ENCODE measurements around the gene SLC37A3.
"Not testable (repeated sequence)": the region's sequence is repeated elsewhere in the genome, so short reads cannot be mapped to it uniquely, and the experiment has no call there.

SLC37A3 gene

GRCh38 chr7:140317999-140318398, 80.3 kb downstream of the SLC37A3 start:
- no peaks in the 10 kb centered on the region for H3K36me3 ChIP-seq (ENCODE audit: control insufficient read depth, low read depth, low read length)
- no peak overlapping the region for H3K4me3 ChIP-seq (ENCODE audit: low read length)
- no peak overlapping the region for H3K9ac ChIP-seq (ENCODE audit: low read length)

GRCh38 chr7:140317597-140317996, 80.7 kb downstream of the SLC37A3 start:
- no peak overlapping the region for H3K4me3 ChIP-seq (ENCODE audit: low read length)
- no peak overlapping the region for H3K9ac ChIP-seq (ENCODE audit: low read length)
- H3K4me1 ChIP-seq (ENCODE audit: control insufficient read depth, low read depth, low read length), result peaks cover 2% of the 10 kb centered on the region
- no peaks in the 10 kb centered on the region for H3K36me3 ChIP-seq (ENCODE audit: control insufficient read depth, low read depth, low read length)
- no peak overlapping the region for H3K27ac ChIP-seq (ENCODE audit: low read length)
- H3K27me3 ChIP-seq (ENCODE audit: control insufficient read depth, insufficient read depth, low read length), result no peaks in the 10 kb centered on the region
- no peaks in the 10 kb centered on the region for H3K9me3 ChIP-seq (ENCODE audit: control insufficient read depth, low read depth, low read length)

More at GRCh38 chr7:140317999-140318398, 80.3 kb downstream of the SLC37A3 start:
- Histone ChIP-seq H3K9me3 (ENCODE audit: control insufficient read depth, low read depth, low read length) (no peaks in the 10 kb centered on the region), H3K27ac (ENCODE audit: low read length) (no peak overlapping the region), H3K4me1 (ENCODE audit: control insufficient read depth, low read depth, low read length) (peaks cover 4% of the 10 kb centered on the region), H3K27me3 (ENCODE audit: control insufficient read depth, insufficient read depth, low read length) (no peaks in the 10 kb centered on the region)

GRCh38 chr7:140316165-140316661, 82.1 kb downstream of the SLC37A3 start:
- Histone ChIP-seq H3K9me3 (ENCODE audit: control insufficient read depth, low read depth, low read length) (no peaks in the 10 kb centered on the region), H3K36me3 (ENCODE audit: control insufficient read depth, low read depth, low read length) (no peaks in the 10 kb centered on the region), H3K27ac (ENCODE audit: low read length) (no peak overlapping the region), H3K9ac (ENCODE audit: low read length) (no peak overlapping the region), H3K4me1 (ENCODE audit: control insufficient read depth, low read depth, low read length) (no peaks in the 10 kb centered on the region), H3K27me3 (ENCODE audit: control insufficient read depth, insufficient read depth, low read length) (no peaks in the 10 kb centered on the region), H3K4me3 (ENCODE audit: low read length) (no peak overlapping the region)

GRCh38 chr7:140315498-140316164, 82.7 kb downstream of the SLC37A3 start:
- Histone ChIP-seq H3K9ac (ENCODE audit: low read length) (no peak overlapping the region), H3K4me1 (ENCODE audit: control insufficient read depth, low read depth, low read length) (no peaks in the 10 kb centered on the region), H3K27me3 (ENCODE audit: control insufficient read depth, insufficient read depth, low read length) (no peaks in the 10 kb centered on the region), H3K27ac (ENCODE audit: low read length) (no peak overlapping the region), H3K36me3 (ENCODE audit: control insufficient read depth, low read depth, low read length) (no peaks in the 10 kb centered on the region), H3K9me3 (ENCODE audit: control insufficient read depth, low read depth, low read length) (no peaks in the 10 kb centered on the region), H3K4me3 (ENCODE audit: low read length) (no peak overlapping the region)

GRCh38 chr7:140314573-140315480, 83.5 kb downstream of the SLC37A3 start:
- H3K4me1 ChIP-seq (ENCODE audit: control insufficient read depth, low read depth, low read length), result no peaks in the 10 kb centered on the region

GRCh38 chr7:140312141-140312846, 86.0 kb downstream of the SLC37A3 start:
- no peak overlapping the region for H3K9ac ChIP-seq (ENCODE audit: low read length)
- no peaks in the 10 kb centered on the region for H3K4me1 ChIP-seq (ENCODE audit: control insufficient read depth, low read depth, low read length)

More at GRCh38 chr7:140314573-140315480, 83.5 kb downstream of the SLC37A3 start:
- H3K36me3 ChIP-seq (ENCODE audit: control insufficient read depth, low read depth, low read length), result no peaks in the 10 kb centered on the region
- H3K27me3 ChIP-seq (ENCODE audit: control insufficient read depth, insufficient read depth, low read length), result no peaks in the 10 kb centered on the region
- no peak overlapping the region for H3K27ac ChIP-seq (ENCODE audit: low read length)
- H3K9ac ChIP-seq (ENCODE audit: low read length), result no peak overlapping the region
- H3K9me3 ChIP-seq (ENCODE audit: control insufficient read depth, low read depth, low read length), result no peaks in the 10 kb centered on the region
- no peak overlapping the region for H3K4me3 ChIP-seq (ENCODE audit: low read length)

GRCh38 chr7:140311128-140311527, 87.2 kb downstream of the SLC37A3 start:
- H3K9ac ChIP-seq (ENCODE audit: low read length); H3K27ac ChIP-seq (ENCODE audit: low read length); H3K36me3 ChIP-seq (ENCODE audit: control insufficient read depth, low read depth, low read length); H3K4me1 ChIP-seq (ENCODE audit: control insufficient read depth, low read depth, low read length); H3K9me3 ChIP-seq (ENCODE audit: control insufficient read depth, low read depth, low read length); H3K27me3 ChIP-seq (ENCODE audit: control insufficient read depth, insufficient read depth, low read length); H3K4me3 ChIP-seq (ENCODE audit: low read length): not testable (repeated sequence)

More at GRCh38 chr7:140312141-140312846, 86.0 kb downstream of the SLC37A3 start:
- Histone ChIP-seq H3K36me3 (ENCODE audit: control insufficient read depth, low read depth, low read length) (no peaks in the 10 kb centered on the region), H3K4me3 (ENCODE audit: low read length) (no peak overlapping the region), H3K9me3 (ENCODE audit: control insufficient read depth, low read depth, low read length) (no peaks in the 10 kb centered on the region), H3K27me3 (ENCODE audit: control insufficient read depth, insufficient read depth, low read length) (no peaks in the 10 kb centered on the region), H3K27ac (ENCODE audit: low read length) (no peak overlapping the region)

GRCh38 chr7:140310337-140311002, 87.9 kb downstream of the SLC37A3 start:
- no peaks in the 10 kb centered on the region for H3K36me3 ChIP-seq (ENCODE audit: control insufficient read depth, low read depth, low read length)
- no peak overlapping the region for H3K27ac ChIP-seq (ENCODE audit: low read length)
- H3K9me3 ChIP-seq (ENCODE audit: control insufficient read depth, low read depth, low read length), result no peaks in the 10 kb centered on the region
- H3K4me3 ChIP-seq (ENCODE audit: low read length), result no peak overlapping the region
- no peaks in the 10 kb centered on the region for H3K4me1 ChIP-seq (ENCODE audit: control insufficient read depth, low read depth, low read length)
- no peaks in the 10 kb centered on the region for H3K27me3 ChIP-seq (ENCODE audit: control insufficient read depth, insufficient read depth, low read length)
- no peak overlapping the region for H3K9ac ChIP-seq (ENCODE audit: low read length)

GRCh38 chr7:140308060-140308459, 90.3 kb downstream of the SLC37A3 start:
- Histone ChIP-seq H3K4me3 (ENCODE audit: low read length) (no peak overlapping the region), H3K4me1 (ENCODE audit: control insufficient read depth, low read depth, low read length) (no peaks in the 10 kb centered on the region), H3K27me3 (ENCODE audit: control insufficient read depth, insufficient read depth, low read length) (no peaks in the 10 kb centered on the region), H3K27ac (ENCODE audit: low read length) (no peak overlapping the region), H3K9ac (ENCODE audit: low read length) (no peak overlapping the region), H3K36me3 (ENCODE audit: control insufficient read depth, low read depth, low read length) (no peaks in the 10 kb centered on the region), H3K9me3 (ENCODE audit: control insufficient read depth, low read depth, low read length) (no peaks in the 10 kb centered on the region)

- H3K4me3 ChIP-seq (ENCODE audit: low read length), result no peak overlapping the region
- H3K4me1 ChIP-seq (ENCODE audit: control insufficient read depth, low read depth, low read length), result no peaks in the 10 kb centered on the region
- no peaks in the 10 kb centered on the region for H3K9me3 ChIP-seq (ENCODE audit: control insufficient read depth, low read depth, low read length)
- no peaks in the 10 kb centered on the region for H3K27me3 ChIP-seq (ENCODE audit: control insufficient read depth, insufficient read depth, low read length)
- H3K36me3 ChIP-seq (ENCODE audit: control insufficient read depth, low read depth, low read length), result no peaks in the 10 kb centered on the region
- H3K9ac ChIP-seq (ENCODE audit: low read length), result no peak overlapping the region
- H3K27ac ChIP-seq (ENCODE audit: low read length), result no peak overlapping the region
Observed at GRCh38 chr7:140304191-140304799, 94.0 kb downstream of the SLC37A3 start.

Measured in iPS-18a (cell line).